ENCODE data around the gene ITGA11. TPM values are rescaled to one million over a fixed set of nuclear protein-coding genes. Genes with fewer than 3 reads are reported as not detected.

ITGA11 gene
- total and polyA plus RNA-seq, 8 donors: 0.08 to 12.1 (median 2.0) TPM

GRCh38 chr15:68460166-68460565, 28.2 kb upstream of the ITGA11 start:
- no peak for DNase-seq
- 33 to 87% (median 75%) methylated on average over 2 of the region's 2 CpGs for WGBS, 5 donors
- Histone ChIP-seq H3K36me3 (no peaks in the 10 kb centered on the region), H3K9me3 (peaks cover 0 to 6% (median 2%) of the 10 kb centered on the region in 4 donors), H3K27ac (no peak overlapping the region), H3K27me3 (no peaks in the 10 kb centered on the region), H3K4me3 (no peak overlapping the region), H3K4me1 (no peaks in the 10 kb centered on the region)
- TF ChIP-seq POLR2A (IDR thresholded peaks at IDR 0.05): no peak
- no peak for TF ChIP-seq POLR2AphosphoS5 (IDR thresholded peaks at IDR 0.05)
- TF ChIP-seq CTCF (IDR thresholded peaks at IDR 0.05): no peak
- no peak for TF ChIP-seq EP300 (IDR thresholded peaks at IDR 0.05)
- intact Hi-C loops (cut with DNase I; ENCODE audit: low total_unique reads): no loop called here

DNA sequence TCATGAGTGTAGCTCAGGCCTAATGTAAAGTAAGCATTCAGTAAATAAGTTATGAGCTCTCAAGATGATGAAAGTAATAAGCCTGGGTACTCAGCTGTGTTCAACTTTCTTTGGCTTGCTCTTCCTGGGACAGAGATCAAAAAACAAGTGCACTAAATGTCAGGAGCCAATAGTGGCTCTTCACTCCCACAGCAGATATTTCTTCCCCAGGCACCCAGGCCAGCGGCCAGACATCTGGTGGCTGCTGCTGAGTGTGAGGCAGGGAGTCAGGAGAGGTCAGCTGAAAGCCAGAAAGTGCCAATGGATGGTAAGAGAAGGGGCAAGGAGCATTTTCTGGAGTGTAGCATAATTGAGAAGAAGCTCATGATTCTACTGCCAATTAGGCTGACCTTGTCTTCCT, 18.2 kb upstream of the ITGA11 start:
- WGBS, 5 donors: 56 to 83% (median 74%) methylated on average over 1 of the region's 1 CpG
- Histone ChIP-seq H3K27me3 (peaks cover 0 to 17% (median 6%) of the 10 kb centered on the region in 3 donors), H3K9me3 (no peaks in the 10 kb centered on the region), H3K4me1 (no peaks in the 10 kb centered on the region), H3K27ac (no peak overlapping the region), H3K4me3 (no peak overlapping the region), H3K36me3 (no peaks in the 10 kb centered on the region)
- TF ChIP-seq EP300 (IDR thresholded peaks at IDR 0.05): no peak
- TF ChIP-seq CTCF (IDR thresholded peaks at IDR 0.05): no peak
- no peak for TF ChIP-seq POLR2AphosphoS5 (IDR thresholded peaks at IDR 0.05)
- no peak for TF ChIP-seq POLR2A (IDR thresholded peaks at IDR 0.05)
- DNase-seq: no peak
- intact Hi-C loops (cut with DNase I; ENCODE audit: low total_unique reads): no loop called here

DNA sequence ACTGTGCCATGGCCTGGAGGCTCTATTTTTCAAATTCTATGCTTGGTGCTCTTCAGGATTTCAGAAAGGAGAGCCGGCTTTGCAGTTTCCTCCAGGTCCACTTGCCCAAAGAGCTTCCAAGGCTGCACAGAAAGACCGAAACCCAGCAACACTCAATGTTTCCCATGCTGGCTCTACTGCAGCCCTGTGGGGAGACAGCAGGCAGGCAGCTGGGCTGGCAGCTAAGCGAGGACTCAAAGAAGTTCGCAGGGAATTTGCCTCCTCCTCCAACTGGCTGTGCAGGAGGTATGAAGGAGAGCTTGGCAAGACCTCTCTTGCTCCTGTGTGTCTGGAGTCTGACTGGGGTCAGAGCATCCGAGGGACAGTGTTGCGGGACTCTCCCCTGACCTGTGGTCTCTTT, 17.4 kb upstream of the ITGA11 start:
- intact Hi-C loops (cut with DNase I; ENCODE audit: low total_unique reads): no loop called here
- H3K9me3 ChIP-seq: no peaks in the 10 kb centered on the region
- H3K27ac ChIP-seq: no peak overlapping the region
- 71 to 91% (median 85%) methylated on average over 6 of the region's 6 CpGs for WGBS, 5 donors
- TF ChIP-seq EP300 (IDR thresholded peaks at IDR 0.05) (no peak), CTCF (IDR thresholded peaks at IDR 0.05) (no peak), POLR2AphosphoS5 (IDR thresholded peaks at IDR 0.05) (no peak), POLR2A (IDR thresholded peaks at IDR 0.05) (no peak)
- no peak for DNase-seq
- H3K27me3 ChIP-seq: peaks cover 0 to 17% (median 6%) of the 10 kb centered on the region in 3 donors
- no peaks in the 10 kb centered on the region for H3K36me3 ChIP-seq
- no peak overlapping the region for H3K4me3 ChIP-seq
- H3K4me1 ChIP-seq: no peaks in the 10 kb centered on the region

GRCh38 chr15:68447976-68448755, 16.2 kb upstream of the ITGA11 start:
- intact Hi-C loops (cut with DNase I; ENCODE audit: low total_unique reads): no loop called here
- 44 to 49% (median 45%) methylated on average over 2 of the region's 2 CpGs for WGBS, 5 donors
- H3K27me3 ChIP-seq: peaks cover 0 to 17% (median 6%) of the 10 kb centered on the region in 3 donors
- no peak overlapping the region for H3K27ac ChIP-seq
- DNase-seq: no peak
- H3K4me3 ChIP-seq: no peak overlapping the region
- no peaks in the 10 kb centered on the region for H3K9me3 ChIP-seq
- no peaks in the 10 kb centered on the region for H3K4me1 ChIP-seq
- H3K36me3 ChIP-seq: no peaks in the 10 kb centered on the region
- TF ChIP-seq EP300 (IDR thresholded peaks at IDR 0.05) (no peak), POLR2A (IDR thresholded peaks at IDR 0.05) (no peak), POLR2AphosphoS5 (IDR thresholded peaks at IDR 0.05) (no peak), CTCF (IDR thresholded peaks at IDR 0.05) (no peak)

All from stomach (tissue), 9 donors.